Jurkat, Clone E6-1 (cell line): ENCODE results near the gene CHP2.

Experiments used
- DNase-seq: peaks from one replicate; pipeline ENCODE4 v3.0.0-alpha.2; 2011; ENCODE audit warnings: low read depth, low spot score
- H3K4me3 ChIP-seq: 2 replicates; pipeline ENCODE4 v1.5.1; 2011; ENCODE audit warnings: mild to moderate bottlenecking, low read length, control low read depth, moderate library complexity

CHP2 gene

GRCh38 chr16:23796941-23797340 is 42.1 kb downstream of the CHP2 start:
- no peak overlapping the region for H3K4me3 ChIP-seq
- no peak for DNase-seq

- no peak overlapping the region for H3K4me3 ChIP-seq
- peak; percentile 56 for DNase-seq
Observed at GRCh38 chr16:23801378-23801777, 46.6 kb downstream of the CHP2 start.

GRCh38 chr16:23802776-23803175 is 48.0 kb downstream of the CHP2 start:
- no peak overlapping the region for H3K4me3 ChIP-seq
- no peak for DNase-seq

- peak; percentile 65 for DNase-seq
- no peak overlapping the region for H3K4me3 ChIP-seq
Observed at GRCh38 chr16:23803591-23804123, 48.8 kb downstream of the CHP2 start.

GRCh38 chr16:23807028-23807427 is 52.2 kb downstream of the CHP2 start:
- H3K4me3 ChIP-seq: no peak overlapping the region
- DNase-seq: no peak
